ENCODE measurements around the gene TIPIN.

DNA sequence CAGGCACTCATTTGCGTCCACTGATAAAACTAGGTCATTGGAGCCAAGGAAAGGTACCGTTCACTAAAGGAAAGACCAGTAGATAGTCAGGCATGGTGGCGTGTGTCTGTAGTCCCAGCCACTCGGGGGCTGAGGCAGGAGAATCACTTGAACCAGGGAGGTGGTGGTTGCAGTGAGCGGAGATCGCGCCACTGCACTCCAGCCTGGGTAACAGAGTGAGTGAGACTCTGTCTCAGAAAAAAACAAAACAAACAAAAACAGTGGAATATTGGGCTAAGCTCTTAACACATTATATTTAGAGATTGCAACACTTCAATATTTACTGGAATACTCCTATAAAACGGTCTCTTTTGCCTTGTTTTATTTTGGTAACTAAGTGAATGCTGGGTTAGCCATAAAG lies 47.6 kb upstream of the TIPIN start:
- no peak for TF ChIP-seq RFX5 (IDR thresholded peaks at IDR 0.05; ENCODE audit: borderline replicate concordance, low read depth, low read length)
- TF ChIP-seq, protein P1, sequence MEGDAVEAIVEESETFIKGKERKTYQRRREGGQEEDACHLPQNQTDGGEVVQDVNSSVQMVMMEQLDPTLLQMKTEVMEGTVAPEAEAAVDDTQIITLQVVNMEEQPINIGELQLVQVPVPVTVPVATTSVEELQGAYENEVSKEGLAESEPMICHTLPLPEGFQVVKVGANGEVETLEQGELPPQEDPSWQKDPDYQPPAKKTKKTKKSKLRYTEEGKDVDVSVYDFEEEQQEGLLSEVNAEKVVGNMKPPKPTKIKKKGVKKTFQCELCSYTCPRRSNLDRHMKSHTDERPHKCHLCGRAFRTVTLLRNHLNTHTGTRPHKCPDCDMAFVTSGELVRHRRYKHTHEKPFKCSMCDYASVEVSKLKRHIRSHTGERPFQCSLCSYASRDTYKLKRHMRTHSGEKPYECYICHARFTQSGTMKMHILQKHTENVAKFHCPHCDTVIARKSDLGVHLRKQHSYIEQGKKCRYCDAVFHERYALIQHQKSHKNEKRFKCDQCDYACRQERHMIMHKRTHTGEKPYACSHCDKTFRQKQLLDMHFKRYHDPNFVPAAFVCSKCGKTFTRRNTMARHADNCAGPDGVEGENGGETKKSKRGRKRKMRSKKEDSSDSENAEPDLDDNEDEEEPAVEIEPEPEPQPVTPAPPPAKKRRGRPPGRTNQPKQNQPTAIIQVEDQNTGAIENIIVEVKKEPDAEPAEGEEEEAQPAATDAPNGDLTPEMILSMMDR (IDR thresholded peaks at IDR 0.05; ENCODE audit: control extremely low read depth in 1 of 3, insufficient read depth in 1 of 3, low read depth in 1 of 3, low read length in 3 of 3), result no peak
- no peak for TF ChIP-seq TAF7 (optimal IDR thresholded peaks at IDR 0.05; ENCODE audit: borderline replicate concordance, low read depth, low read length)
- no peak for TF ChIP-seq EZH2 (IDR thresholded peaks at IDR 0.05; ENCODE audit: low read depth, low read length, severe bottlenecking)
- TF ChIP-seq CREB1 (IDR thresholded peaks at IDR 0.05), result no peak
